ENCODE data around the gene ZNF417. TPM values are rescaled to one million over a fixed set of nuclear protein-coding genes. Genes with fewer than 3 reads are reported as not detected.
"Not testable (repeated sequence)": the region's sequence is repeated elsewhere in the genome, so short reads cannot be mapped to it uniquely, and the experiment has no call there.

ZNF417 gene
- total and polyA plus RNA-seq, 2 of the 13 experiments (the other 11 are each of a cell fraction or from before 2014, with no cell fraction given), result 2.9 to 13.7 TPM

DNA sequence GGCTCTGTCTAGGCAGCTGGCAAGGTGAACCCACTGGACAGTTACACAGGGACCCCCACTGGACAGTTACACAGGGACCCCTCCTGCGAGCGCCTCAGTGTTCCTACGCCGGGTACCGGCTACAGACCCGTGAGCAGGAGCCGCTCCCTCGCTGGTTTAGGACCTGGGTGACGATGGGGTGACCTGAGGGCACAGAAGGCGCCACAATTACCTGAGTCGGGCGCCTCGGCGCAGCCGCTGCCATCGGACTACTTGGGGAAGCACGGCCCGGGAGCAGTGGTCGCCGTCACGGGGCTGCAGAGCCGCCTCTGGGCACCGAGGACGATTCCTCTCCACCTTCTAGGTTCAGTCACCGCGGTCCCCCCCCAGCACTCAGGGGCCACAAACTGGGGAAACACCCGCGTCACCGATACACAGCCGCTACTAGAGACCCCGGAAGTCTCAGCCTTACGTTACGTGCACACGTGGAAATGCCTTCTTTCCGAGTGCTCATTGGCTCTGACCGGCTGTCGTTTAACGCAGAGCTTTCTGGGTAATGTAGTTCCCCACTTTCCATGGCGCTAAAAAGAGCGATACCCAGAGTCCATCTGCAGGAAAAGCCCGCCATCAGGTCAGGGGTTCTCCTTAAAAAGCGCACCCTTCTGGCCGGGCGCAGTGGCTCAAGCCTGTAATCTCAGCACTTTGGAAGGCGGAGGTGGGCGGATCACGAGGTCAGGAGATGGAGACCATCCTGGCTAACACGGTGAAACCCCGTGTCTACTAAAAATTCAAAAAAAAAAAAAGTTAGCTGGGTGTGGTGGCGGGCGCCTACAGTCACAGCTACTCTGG is at the start of gene ZNF417 (continued):
- TF ChIP-seq, protein P1, sequence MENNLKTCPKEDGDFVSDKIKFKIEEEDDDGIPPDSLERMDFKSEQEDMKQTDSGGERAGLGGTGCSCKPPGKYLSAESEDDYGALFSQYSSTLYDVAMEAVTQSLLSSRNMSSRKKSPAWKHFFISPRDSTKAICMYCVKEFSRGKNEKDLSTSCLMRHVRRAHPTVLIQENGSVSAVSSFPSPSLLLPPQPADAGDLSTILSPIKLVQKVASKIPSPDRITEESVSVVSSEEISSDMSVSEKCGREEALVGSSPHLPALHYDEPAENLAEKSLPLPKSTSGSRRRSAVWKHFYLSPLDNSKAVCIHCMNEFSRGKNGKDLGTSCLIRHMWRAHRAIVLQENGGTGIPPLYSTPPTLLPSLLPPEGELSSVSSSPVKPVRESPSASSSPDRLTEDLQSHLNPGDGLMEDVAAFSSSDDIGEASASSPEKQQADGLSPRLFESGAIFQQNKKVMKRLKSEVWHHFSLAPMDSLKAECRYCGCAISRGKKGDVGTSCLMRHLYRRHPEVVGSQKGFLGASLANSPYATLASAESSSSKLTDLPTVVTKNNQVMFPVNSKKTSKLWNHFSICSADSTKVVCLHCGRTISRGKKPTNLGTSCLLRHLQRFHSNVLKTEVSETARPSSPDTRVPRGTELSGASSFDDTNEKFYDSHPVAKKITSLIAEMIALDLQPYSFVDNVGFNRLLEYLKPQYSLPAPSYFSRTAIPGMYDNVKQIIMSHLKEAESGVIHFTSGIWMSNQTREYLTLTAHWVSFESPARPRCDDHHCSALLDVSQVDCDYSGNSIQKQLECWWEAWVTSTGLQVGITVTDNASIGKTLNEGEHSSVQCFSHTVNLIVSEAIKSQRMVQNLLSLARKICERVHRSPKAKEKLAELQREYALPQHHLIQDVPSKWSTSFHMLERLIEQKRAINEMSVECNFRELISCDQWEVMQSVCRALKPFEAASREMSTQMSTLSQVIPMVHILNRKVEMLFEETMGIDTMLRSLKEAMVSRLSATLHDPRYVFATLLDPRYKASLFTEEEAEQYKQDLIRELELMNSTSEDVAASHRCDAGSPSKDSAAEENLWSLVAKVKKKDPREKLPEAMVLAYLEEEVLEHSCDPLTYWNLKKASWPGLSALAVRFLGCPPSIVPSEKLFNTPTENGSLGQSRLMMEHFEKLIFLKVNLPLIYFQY (CRISPR knock-in tag; IDR thresholded peaks at IDR 0.05; ENCODE audit: borderline replicate concordance), result 0 out of 2 replicates have a peak, but pooled peaks have one; percentile 40
- TF ChIP-seq POLR2A (IDR thresholded peaks at IDR 0.05; ENCODE audit: insufficient read depth in 1 of 2, low read depth in 2 of 2, low read length in 2 of 2) (peak; percentile 72 to 80), YEATS4 (CRISPR knock-in tag; IDR thresholded peaks at IDR 0.05; ENCODE audit: borderline replicate concordance) (peak; percentile 78; the same call in 1 of the 2 replicates), KDM5B (CRISPR knock-in tag; IDR thresholded peaks at IDR 0.05; ENCODE audit: borderline replicate concordance) (peak; percentile 29; the same call in 1 of the 2 replicates), ZNF558 (CRISPR knock-in tag; IDR thresholded peaks at IDR 0.05; ENCODE audit: borderline replicate concordance) (0 out of 2 replicates have a peak, but pooled peaks have one; percentile 64), SMAD3 (CRISPR knock-in tag; IDR thresholded peaks at IDR 0.05) (peak; percentile 57; the same call in 1 of the 2 replicates), THAP7 (CRISPR knock-in tag; IDR thresholded peaks at IDR 0.05) (0 out of 2 replicates have a peak, but pooled peaks have one; percentile 17), MLX (CRISPR knock-in tag; IDR thresholded peaks at IDR 0.05) (peak; percentile 64; the same call in 1 of the 2 replicates), ZNF274 (CRISPR knock-in tag; IDR thresholded peaks at IDR 0.05) (0 out of 2 replicates have a peak, but pooled peaks have one; percentile 40), CREM (IDR thresholded peaks at IDR 0.05) (peak; percentile 96), NFYC (CRISPR knock-in tag; IDR thresholded peaks at IDR 0.05) (peak; percentile 96), E2F1 (CRISPR knock-in tag; IDR thresholded peaks at IDR 0.05) (peak; percentile 95), ZBTB7A (CRISPR knock-in tag; IDR thresholded peaks at IDR 0.05) (0 out of 2 replicates have a peak, but pooled peaks have one; percentile 40)
- TF ChIP-seq, protein P2, sequence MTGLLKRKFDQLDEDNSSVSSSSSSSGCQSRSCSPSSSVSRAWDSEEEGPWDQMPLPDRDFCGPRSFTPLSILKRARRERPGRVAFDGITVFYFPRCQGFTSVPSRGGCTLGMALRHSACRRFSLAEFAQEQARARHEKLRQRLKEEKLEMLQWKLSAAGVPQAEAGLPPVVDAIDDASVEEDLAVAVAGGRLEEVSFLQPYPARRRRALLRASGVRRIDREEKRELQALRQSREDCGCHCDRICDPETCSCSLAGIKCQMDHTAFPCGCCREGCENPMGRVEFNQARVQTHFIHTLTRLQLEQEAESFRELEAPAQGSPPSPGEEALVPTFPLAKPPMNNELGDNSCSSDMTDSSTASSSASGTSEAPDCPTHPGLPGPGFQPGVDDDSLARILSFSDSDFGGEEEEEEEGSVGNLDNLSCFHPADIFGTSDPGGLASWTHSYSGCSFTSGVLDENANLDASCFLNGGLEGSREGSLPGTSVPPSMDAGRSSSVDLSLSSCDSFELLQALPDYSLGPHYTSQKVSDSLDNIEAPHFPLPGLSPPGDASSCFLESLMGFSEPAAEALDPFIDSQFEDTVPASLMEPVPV (CRISPR knock-in tag; IDR thresholded peaks at IDR 0.05), result 0 out of 2 replicates have a peak, but pooled peaks have one; percentile 6
- TF ChIP-seq CREM (CRISPR knock-in tag; IDR thresholded peaks at IDR 0.05), result not testable (repeated sequence)

All from HepG2 (cell line).